ENCODE data around the gene DSCAM.

Gene DSCAM

DNA sequence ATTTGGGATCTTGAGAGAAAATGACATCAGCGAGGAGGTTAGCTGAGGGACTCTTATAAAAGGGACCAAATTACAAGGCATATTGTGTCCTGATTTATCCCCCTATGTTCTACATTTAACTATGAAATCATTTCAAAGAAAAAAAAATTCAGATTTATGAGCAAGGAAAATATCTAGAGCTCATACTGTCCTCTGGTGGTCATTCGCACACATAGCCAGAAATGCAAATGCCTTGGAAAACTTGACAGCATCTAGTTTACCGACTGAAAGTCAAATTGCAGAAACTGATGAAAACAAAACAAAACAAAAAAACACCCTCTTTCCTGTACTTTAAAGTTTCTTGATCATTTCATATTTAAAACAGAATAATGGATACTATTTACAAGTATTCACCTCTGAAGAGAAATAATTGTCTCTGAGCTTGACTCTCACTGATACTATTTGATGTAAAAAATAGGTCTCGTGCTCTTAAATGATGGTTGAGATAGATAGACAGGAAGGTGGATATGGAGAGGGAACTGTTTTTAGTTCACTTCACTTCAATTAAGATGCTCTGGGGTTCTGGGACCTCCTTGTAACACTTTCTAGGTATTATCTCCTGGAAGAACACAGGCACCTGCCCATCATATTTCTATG is 725.9 kb downstream of the DSCAM start:
- H3K4me3 ChIP-seq (ENCODE audit: low read depth, low read length): no peak overlapping the region
- TF ChIP-seq, protein P1, sequence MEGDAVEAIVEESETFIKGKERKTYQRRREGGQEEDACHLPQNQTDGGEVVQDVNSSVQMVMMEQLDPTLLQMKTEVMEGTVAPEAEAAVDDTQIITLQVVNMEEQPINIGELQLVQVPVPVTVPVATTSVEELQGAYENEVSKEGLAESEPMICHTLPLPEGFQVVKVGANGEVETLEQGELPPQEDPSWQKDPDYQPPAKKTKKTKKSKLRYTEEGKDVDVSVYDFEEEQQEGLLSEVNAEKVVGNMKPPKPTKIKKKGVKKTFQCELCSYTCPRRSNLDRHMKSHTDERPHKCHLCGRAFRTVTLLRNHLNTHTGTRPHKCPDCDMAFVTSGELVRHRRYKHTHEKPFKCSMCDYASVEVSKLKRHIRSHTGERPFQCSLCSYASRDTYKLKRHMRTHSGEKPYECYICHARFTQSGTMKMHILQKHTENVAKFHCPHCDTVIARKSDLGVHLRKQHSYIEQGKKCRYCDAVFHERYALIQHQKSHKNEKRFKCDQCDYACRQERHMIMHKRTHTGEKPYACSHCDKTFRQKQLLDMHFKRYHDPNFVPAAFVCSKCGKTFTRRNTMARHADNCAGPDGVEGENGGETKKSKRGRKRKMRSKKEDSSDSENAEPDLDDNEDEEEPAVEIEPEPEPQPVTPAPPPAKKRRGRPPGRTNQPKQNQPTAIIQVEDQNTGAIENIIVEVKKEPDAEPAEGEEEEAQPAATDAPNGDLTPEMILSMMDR (conservative IDR thresholded peaks at IDR 0.05; ENCODE audit: low read depth, low read length): peak; percentile 58
- DNase-seq (ENCODE audit: low read depth): peak; percentile 30

DNA sequence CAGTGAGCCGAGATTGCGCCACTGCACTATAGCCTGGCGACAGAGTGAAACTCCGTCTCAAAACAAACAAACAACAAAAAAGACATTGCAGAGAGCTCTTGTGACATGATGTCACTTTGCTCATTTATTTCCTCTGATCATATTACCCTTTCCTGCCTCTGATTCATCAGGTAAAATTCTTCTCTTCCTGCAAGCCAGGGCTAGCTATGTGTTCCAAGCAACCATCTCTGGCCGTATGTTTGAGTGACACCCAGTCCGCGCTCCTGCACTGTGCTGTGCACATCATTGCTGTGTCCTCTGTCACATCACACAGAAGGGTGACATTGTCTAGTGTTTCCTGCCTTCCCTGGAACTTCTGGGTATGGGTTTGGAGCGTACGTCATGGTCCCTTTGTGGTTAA is 728.4 kb downstream of the DSCAM start:
- TF ChIP-seq, protein P1 (conservative IDR thresholded peaks at IDR 0.05; ENCODE audit: low read depth, low read length): no peak
- DNase-seq (ENCODE audit: low read depth): no peak

DNA sequence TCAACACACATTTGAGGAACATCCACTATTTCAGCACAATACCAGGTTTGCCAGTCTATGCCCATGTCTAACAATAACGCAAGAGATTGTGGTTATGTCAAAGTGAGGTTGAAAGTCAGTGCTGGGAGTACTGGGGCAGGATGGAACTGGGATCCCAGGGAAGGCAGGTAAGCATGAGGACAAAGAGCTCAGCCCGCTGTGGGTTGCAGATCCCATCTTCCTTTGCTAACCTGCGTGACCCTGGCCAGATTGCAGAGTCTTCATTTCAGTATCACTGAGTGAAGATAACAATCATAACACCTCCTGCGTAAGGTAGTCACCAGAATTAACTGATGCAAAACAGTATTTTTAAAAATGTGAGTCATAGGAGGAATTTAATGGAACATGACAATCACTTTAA is 729.7 kb downstream of the DSCAM start:
- DNase-seq (ENCODE audit: low read depth): no peak
- TF ChIP-seq, protein P1 (conservative IDR thresholded peaks at IDR 0.05; ENCODE audit: low read depth, low read length): no peak
- no peak overlapping the region for H3K4me3 ChIP-seq (ENCODE audit: low read depth, low read length)

More for the DNA sequence above, 728.4 kb downstream of the DSCAM start:
- H3K4me3 ChIP-seq (ENCODE audit: low read depth, low read length): no peak overlapping the region

DNA sequence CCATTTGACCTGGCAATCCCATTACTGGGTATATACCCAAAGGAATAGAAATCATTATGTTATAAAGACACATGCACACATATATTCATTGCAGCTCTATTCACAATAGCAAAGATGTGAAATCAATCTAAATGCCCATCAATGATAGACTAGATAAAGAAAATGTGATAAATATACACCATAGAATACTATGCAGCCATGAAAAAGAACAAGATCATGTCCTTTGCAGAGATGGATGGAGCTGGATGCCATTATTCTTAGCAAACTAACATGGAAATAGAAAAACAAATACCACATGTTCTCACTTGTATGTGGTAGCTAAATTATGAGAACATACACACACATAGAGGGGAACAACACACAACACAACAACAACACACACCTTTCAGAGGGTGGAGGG is 731.2 kb downstream of the DSCAM start:
- no peak overlapping the region for H3K4me3 ChIP-seq (ENCODE audit: low read depth, low read length)
- TF ChIP-seq, protein P1 (conservative IDR thresholded peaks at IDR 0.05; ENCODE audit: low read depth, low read length): no peak
- DNase-seq (ENCODE audit: low read depth): no peak

DNA sequence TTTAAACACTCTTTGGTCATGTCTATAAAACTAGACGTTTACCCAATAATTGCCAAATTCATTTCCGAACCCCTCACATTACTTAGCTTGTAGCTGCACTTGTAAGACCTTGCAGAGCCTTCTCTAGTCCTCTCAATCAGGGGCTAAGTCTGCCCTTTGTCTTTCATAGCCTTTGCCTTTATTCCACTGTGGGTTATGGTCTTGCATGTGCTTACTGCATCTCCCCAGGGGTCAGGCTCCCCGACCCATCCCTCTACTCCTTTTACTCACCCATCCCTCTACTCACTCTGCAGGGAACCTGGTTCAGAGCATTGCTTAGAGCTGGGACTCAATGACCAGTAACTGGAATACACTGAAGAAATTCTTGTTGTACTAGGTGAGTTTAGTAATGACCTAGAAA is 744.3 kb downstream of the DSCAM start:
- no peak overlapping the region for H3K4me3 ChIP-seq (ENCODE audit: low read depth, low read length)
- TF ChIP-seq, protein P1 (conservative IDR thresholded peaks at IDR 0.05; ENCODE audit: low read depth, low read length): no peak
- DNase-seq (ENCODE audit: low read depth): no peak

DNA sequence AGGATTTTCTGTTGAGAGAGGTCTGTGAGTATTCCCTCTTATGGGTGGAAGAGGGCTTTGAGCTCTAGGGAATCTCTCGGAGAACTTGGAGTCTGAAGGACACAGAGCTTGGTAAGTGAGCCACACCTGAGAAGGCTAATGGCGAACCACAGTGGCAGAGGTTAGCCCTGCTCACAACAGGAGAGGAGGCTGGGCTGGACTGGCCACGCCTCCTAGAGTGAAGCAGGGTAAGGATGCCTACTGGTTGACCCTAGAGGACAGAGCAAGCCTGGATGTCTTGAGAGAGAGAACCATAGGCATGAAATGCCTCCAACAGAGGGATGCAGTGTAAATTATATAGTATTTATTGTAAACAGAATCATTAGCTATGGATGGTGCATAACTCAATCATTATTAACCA is 747.1 kb downstream of the DSCAM start:
- no peak overlapping the region for H3K4me3 ChIP-seq (ENCODE audit: low read depth, low read length)
- DNase-seq (ENCODE audit: low read depth): no peak
- TF ChIP-seq, protein P1 (conservative IDR thresholded peaks at IDR 0.05; ENCODE audit: low read depth, low read length): no peak

DNA sequence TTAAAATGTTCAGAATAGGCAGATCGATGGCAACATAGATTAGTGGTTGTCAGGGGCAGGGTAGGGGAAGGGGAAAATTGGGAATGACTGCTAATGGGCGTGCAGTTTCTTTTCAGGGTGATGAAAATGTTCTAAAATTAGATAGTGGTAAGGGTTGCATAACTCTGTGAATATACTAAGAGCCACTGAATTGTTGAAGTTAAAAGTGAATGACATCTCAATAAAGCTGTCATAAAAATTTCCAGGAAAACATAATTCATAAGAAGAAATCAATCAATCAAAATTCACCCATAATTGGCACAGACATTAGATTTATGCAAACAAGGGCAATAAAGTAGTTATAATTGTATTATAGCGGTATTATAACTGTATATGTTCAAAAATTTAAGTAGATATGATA is 751.5 kb downstream of the DSCAM start:
- no peak overlapping the region for H3K4me3 ChIP-seq (ENCODE audit: low read depth, low read length)
- TF ChIP-seq, protein P1 (conservative IDR thresholded peaks at IDR 0.05; ENCODE audit: low read depth, low read length): no peak
- DNase-seq (ENCODE audit: low read depth): no peak
